GM18519 (cell line): ENCODE measurements around the gene PCA3.

Experiments used
- ATAC-seq: cut with Tn5 transposase; IDR thresholded peaks from one replicate; pipeline ENCODE4 v1.9.1; 2021; ENCODE audit warnings: mild to moderate bottlenecking, moderate library complexity; ENCODE audit not compliant: unreplicated experiment, low FRiP score

The PCA3 gene

GRCh38 chr9:76817489-76817888, 53.3 kb downstream of the PCA3 start:
- ATAC-seq, result no peak

DNA sequence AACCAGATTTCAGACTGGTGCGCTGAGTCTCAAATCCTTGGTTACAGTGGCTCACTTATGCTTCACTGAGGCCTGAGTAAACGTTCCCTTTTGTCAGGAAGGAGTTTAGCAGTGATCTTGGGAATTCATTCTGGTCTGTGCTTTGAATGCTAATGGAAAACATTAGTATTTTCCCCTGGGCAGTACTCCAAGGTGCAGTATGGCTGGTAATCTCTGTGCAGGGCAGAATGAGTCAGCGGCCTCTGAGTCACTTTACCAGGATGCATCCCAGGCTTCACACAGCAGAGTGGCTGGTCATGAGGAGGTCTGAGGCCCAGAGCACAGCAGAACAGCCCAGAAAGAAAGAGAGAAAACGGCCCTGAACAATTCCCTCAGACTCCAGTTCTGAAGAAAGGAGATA, 54.0 kb downstream of the PCA3 start:
- no peak for ATAC-seq

DNA sequence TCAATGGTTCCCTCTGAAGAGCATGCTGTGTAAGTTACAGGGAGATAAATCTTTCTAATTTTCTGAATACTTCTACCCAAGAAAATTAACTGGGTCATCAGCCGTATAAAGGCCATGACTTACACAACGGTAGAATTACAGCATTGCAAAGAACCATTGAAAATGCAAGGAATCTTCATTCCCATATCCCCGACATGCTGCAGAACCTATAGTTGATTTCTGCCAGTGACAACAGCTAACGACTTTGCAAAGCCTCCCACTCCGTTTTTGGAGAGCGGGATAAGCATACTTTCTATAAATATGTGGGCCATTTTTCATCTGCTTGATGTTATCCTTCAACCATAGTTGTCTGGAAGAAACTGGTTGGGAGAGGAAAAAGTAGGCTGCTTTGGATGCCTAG, 56.2 kb downstream of the PCA3 start:
- no peak for ATAC-seq

- no peak for ATAC-seq
Measured at GRCh38 chr9:76827296-76828080, 63.2 kb downstream of the PCA3 start.

DNA sequence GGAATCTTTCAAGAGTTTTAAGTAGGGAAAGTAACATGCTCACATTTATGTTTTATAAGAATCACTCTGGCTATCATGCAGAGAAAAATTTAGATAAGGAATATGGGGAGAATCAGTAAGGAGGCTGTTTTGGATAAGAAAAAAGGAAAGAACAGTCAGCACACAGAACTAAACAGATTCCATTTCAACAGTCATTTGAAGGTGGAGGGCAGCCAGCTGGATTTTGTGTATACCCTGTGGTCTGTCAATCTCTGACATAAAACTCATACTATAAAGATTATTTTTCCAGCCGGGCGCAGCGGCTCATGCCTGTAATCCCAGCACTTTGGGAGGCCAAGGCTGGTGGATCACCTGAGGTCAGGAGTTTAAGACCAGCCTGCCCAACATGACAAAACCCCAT, 64.2 kb downstream of the PCA3 start:
- no peak for ATAC-seq

DNA sequence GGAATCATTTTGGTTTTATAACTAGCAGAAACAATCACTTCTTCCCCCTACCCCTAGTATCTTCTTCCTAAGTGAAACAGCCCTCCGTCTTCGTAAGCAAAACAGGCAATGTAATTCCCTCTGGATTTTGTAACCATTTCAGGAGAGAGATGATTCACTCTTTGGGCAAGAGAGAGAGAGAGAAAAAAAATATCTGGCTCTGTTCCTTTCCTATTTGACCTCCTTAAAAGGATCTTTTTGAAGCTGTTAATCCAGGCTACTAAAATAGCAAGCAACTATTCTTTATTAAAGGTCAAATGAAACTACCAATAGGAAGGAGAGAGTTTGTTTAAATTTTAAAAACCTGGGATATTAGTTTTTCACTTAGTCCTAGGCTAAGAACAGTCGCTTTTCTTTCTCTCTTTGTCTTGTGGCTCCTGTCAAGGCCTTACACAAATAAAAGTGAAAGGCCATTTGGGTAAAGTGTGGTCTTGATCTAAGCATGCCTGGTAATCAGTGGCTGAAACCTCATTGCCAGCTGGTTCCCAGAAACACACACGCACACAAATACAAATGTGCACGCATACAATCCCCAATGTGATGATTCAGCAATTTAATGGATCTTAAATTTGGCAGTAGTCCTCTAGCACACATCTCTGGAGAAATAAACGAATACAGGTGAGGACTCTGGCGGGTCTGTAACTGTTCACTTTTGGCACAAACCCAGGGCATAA, 71.5 kb downstream of the PCA3 start:
- no peak for ATAC-seq
